DMS53 treated with DMSO at 0.1 percent for 48 hours (cell line): ENCODE data around the gene ATP6AP1.
"Not testable (repeated sequence)": the region's sequence is repeated elsewhere in the genome, so short reads cannot be mapped to it uniquely, and the experiment has no call there.

Experiments
- DNase-seq: peaks from one replicate; lab custom pipeline; 2025; ENCODE audit not compliant: unreplicated experiment; lab: John Stamatoyannopoulos, UW

ATP6AP1 gene

GRCh38 chrX:154428176-154429171, at the start of gene ATP6AP1:
Gene ATP6AP1, plus strand, starts transcription at chrX:154428677. Its CDS starts 16 bp downstream, at chrX:154428693.
- peak; percentile 88 for DNase-seq

- peak; percentile 98 for DNase-seq
These were observed 49.5 kb upstream of the ATP6AP1 start, which contains the start of gene EMD for GRCh38 chrX:154378799-154379568. Gene EMD, plus strand, starts transcription at chrX:154379295. Its CDS starts 190 bp downstream, at chrX:154379485.

- DNase-seq: no peak
These were observed 48.9 kb upstream of the ATP6AP1 start for GRCh38 chrX:154379569-154379951.

GRCh38 chrX:154380153-154380552, 48.3 kb upstream of the ATP6AP1 start:
- no peak for DNase-seq

GRCh38 chrX:154380787-154381186, 47.7 kb upstream of the ATP6AP1 start:
- no peak for DNase-seq

- DNase-seq: no peak
These were observed 47.2 kb upstream of the ATP6AP1 start for GRCh38 chrX:154381271-154381670.

- no peak for DNase-seq
These were observed 45.9 kb upstream of the ATP6AP1 start for GRCh38 chrX:154382483-154383069.

- DNase-seq: no peak
These were observed 44.9 kb upstream of the ATP6AP1 start for GRCh38 chrX:154383359-154384283.

GRCh38 chrX:154384284-154384892, 44.1 kb upstream of the ATP6AP1 start:
- no peak for DNase-seq

- not testable (repeated sequence) for DNase-seq
These were observed 40.4 kb upstream of the ATP6AP1 start for GRCh38 chrX:154388094-154388493.

GRCh38 chrX:154388649-154389048, 39.8 kb upstream of the ATP6AP1 start:
- not testable (repeated sequence) for DNase-seq

GRCh38 chrX:154389812-154390747, 38.4 kb upstream of the ATP6AP1 start:
- DNase-seq: not testable (repeated sequence)

GRCh38 chrX:154396363-154396762, 32.1 kb upstream of the ATP6AP1 start:
- DNase-seq: not testable (repeated sequence)

GRCh38 chrX:154396973-154397887, 31.2 kb upstream of the ATP6AP1 start:
- peak; percentile 46 for DNase-seq

- DNase-seq: peak; percentile 93
These were observed 30.4 kb upstream of the ATP6AP1 start, which contains the start of gene RPL10 for GRCh38 chrX:154397888-154398667. Gene RPL10, plus strand, starts transcription at chrX:154398377. Its CDS starts 143 bp downstream, at chrX:154398520.

GRCh38 chrX:154398668-154399526, 29.6 kb upstream of the ATP6AP1 start:
- DNase-seq: peak; percentile 54
